ENCODE measurements around the gene CTBP2.

Gene CTBP2

GRCh38 chr10:125035136-125035535 is 125.2 kb downstream of the CTBP2 start:
- Histone ChIP-seq H3K27me3 (ENCODE audit: control insufficient read depth, insufficient read depth, low read length) (no peaks in the 10 kb centered on the region), H3K9me3 (replicated peaks; ENCODE audit: low read length) (no peaks in the 10 kb centered on the region), H3K9ac (ENCODE audit: low read depth, low read length) (peak overlapping the region; percentile 62), H3K4me3 (ENCODE audit: low read length) (peak overlapping the region; percentile 23), H3K4me1 (ENCODE audit: control insufficient read depth, insufficient read depth, low read length) (peaks cover 53% of the 10 kb centered on the region), H3K4me2 (ENCODE audit: low read length) (peak overlapping the region; percentile 76), H3K36me3 (ENCODE audit: insufficient read depth, low read length) (peaks cover 18% of the 10 kb centered on the region)

GRCh38 chr10:125034675-125035074 is 125.7 kb downstream of the CTBP2 start:
- H3K4me3 ChIP-seq (ENCODE audit: low read length): peak overlapping the region; percentile 23
- H3K4me1 ChIP-seq (ENCODE audit: control insufficient read depth, insufficient read depth, low read length): peaks cover 52% of the 10 kb centered on the region
- H3K27me3 ChIP-seq (ENCODE audit: control insufficient read depth, insufficient read depth, low read length): no peaks in the 10 kb centered on the region
- peak overlapping the region; percentile 62 for H3K9ac ChIP-seq (ENCODE audit: low read depth, low read length)
- no peaks in the 10 kb centered on the region for H3K9me3 ChIP-seq (replicated peaks; ENCODE audit: low read length)
- H3K4me2 ChIP-seq (ENCODE audit: low read length): peak overlapping the region; percentile 76
- H3K36me3 ChIP-seq (ENCODE audit: insufficient read depth, low read length): peaks cover 18% of the 10 kb centered on the region

- Histone ChIP-seq H3K9ac (ENCODE audit: low read depth, low read length) (no peak overlapping the region), H3K9me3 (replicated peaks; ENCODE audit: low read length) (no peaks in the 10 kb centered on the region), H3K4me1 (ENCODE audit: control insufficient read depth, insufficient read depth, low read length) (peaks cover 47% of the 10 kb centered on the region), H3K4me2 (ENCODE audit: low read length) (no peak overlapping the region), H3K27me3 (ENCODE audit: control insufficient read depth, insufficient read depth, low read length) (no peaks in the 10 kb centered on the region), H3K36me3 (ENCODE audit: insufficient read depth, low read length) (peaks cover 9% of the 10 kb centered on the region), H3K4me3 (ENCODE audit: low read length) (no peak overlapping the region)
These were observed 127.0 kb downstream of the CTBP2 start for GRCh38 chr10:125033146-125033924.

GRCh38 chr10:125032474-125033020 is 127.8 kb downstream of the CTBP2 start:
- no peaks in the 10 kb centered on the region for H3K27me3 ChIP-seq (ENCODE audit: control insufficient read depth, insufficient read depth, low read length)
- H3K4me3 ChIP-seq (ENCODE audit: low read length): no peak overlapping the region
- H3K4me1 ChIP-seq (ENCODE audit: control insufficient read depth, insufficient read depth, low read length): peaks cover 50% of the 10 kb centered on the region
- H3K9ac ChIP-seq (ENCODE audit: low read depth, low read length): no peak overlapping the region
- no peak overlapping the region for H3K4me2 ChIP-seq (ENCODE audit: low read length)
- H3K9me3 ChIP-seq (replicated peaks; ENCODE audit: low read length): no peaks in the 10 kb centered on the region
- H3K36me3 ChIP-seq (ENCODE audit: insufficient read depth, low read length): peaks cover 4% of the 10 kb centered on the region

GRCh38 chr10:125030567-125031197 is 129.7 kb downstream of the CTBP2 start:
- no peaks in the 10 kb centered on the region for H3K27me3 ChIP-seq (ENCODE audit: control insufficient read depth, insufficient read depth, low read length)
- peaks cover 5% of the 10 kb centered on the region for H3K36me3 ChIP-seq (ENCODE audit: insufficient read depth, low read length)
- no peak overlapping the region for H3K4me2 ChIP-seq (ENCODE audit: low read length)
- H3K4me3 ChIP-seq (ENCODE audit: low read length): no peak overlapping the region
- peaks cover 33% of the 10 kb centered on the region for H3K4me1 ChIP-seq (ENCODE audit: control insufficient read depth, insufficient read depth, low read length)
- no peaks in the 10 kb centered on the region for H3K9me3 ChIP-seq (replicated peaks; ENCODE audit: low read length)
- H3K9ac ChIP-seq (ENCODE audit: low read depth, low read length): no peak overlapping the region

- peaks cover 25% of the 10 kb centered on the region for H3K4me1 ChIP-seq (ENCODE audit: control insufficient read depth, insufficient read depth, low read length)
- no peak overlapping the region for H3K9ac ChIP-seq (ENCODE audit: low read depth, low read length)
These were observed 130.7 kb downstream of the CTBP2 start for GRCh38 chr10:125029584-125030242.

GRCh38 chr10:125027871-125028869 is 132.2 kb downstream of the CTBP2 start:
- Histone ChIP-seq H3K27me3 (ENCODE audit: control insufficient read depth, insufficient read depth, low read length) (no peaks in the 10 kb centered on the region), H3K4me1 (ENCODE audit: control insufficient read depth, insufficient read depth, low read length) (peaks cover 31% of the 10 kb centered on the region), H3K9ac (ENCODE audit: low read depth, low read length) (no peak overlapping the region), H3K4me2 (ENCODE audit: low read length) (peak overlapping the region; percentile 8), H3K4me3 (ENCODE audit: low read length) (no peak overlapping the region), H3K36me3 (ENCODE audit: insufficient read depth, low read length) (peaks cover 6% of the 10 kb centered on the region), H3K9me3 (replicated peaks; ENCODE audit: low read length) (no peaks in the 10 kb centered on the region)

More at GRCh38 chr10:125029584-125030242, 130.7 kb downstream of the CTBP2 start:
- Histone ChIP-seq H3K9me3 (replicated peaks; ENCODE audit: low read length) (no peaks in the 10 kb centered on the region), H3K4me3 (ENCODE audit: low read length) (no peak overlapping the region), H3K36me3 (ENCODE audit: insufficient read depth, low read length) (peaks cover 5% of the 10 kb centered on the region), H3K27me3 (ENCODE audit: control insufficient read depth, insufficient read depth, low read length) (no peaks in the 10 kb centered on the region), H3K4me2 (ENCODE audit: low read length) (no peak overlapping the region)

- H3K36me3 ChIP-seq (ENCODE audit: insufficient read depth, low read length): peaks cover 13% of the 10 kb centered on the region
- no peak overlapping the region for H3K9ac ChIP-seq (ENCODE audit: low read depth, low read length)
- no peak overlapping the region for H3K4me2 ChIP-seq (ENCODE audit: low read length)
- H3K9me3 ChIP-seq (replicated peaks; ENCODE audit: low read length): no peaks in the 10 kb centered on the region
- H3K4me1 ChIP-seq (ENCODE audit: control insufficient read depth, insufficient read depth, low read length): peaks cover 34% of the 10 kb centered on the region
- H3K4me3 ChIP-seq (ENCODE audit: low read length): no peak overlapping the region
- no peaks in the 10 kb centered on the region for H3K27me3 ChIP-seq (ENCODE audit: control insufficient read depth, insufficient read depth, low read length)
These were observed 133.2 kb downstream of the CTBP2 start for GRCh38 chr10:125026974-125027735.

- Histone ChIP-seq H3K9me3 (replicated peaks; ENCODE audit: low read length) (no peaks in the 10 kb centered on the region), H3K36me3 (ENCODE audit: insufficient read depth, low read length) (peaks cover 13% of the 10 kb centered on the region), H3K4me3 (ENCODE audit: low read length) (no peak overlapping the region), H3K4me1 (ENCODE audit: control insufficient read depth, insufficient read depth, low read length) (peaks cover 34% of the 10 kb centered on the region), H3K27me3 (ENCODE audit: control insufficient read depth, insufficient read depth, low read length) (no peaks in the 10 kb centered on the region), H3K9ac (ENCODE audit: low read depth, low read length) (no peak overlapping the region), H3K4me2 (ENCODE audit: low read length) (no peak overlapping the region)
These were observed 134.1 kb downstream of the CTBP2 start for GRCh38 chr10:125026036-125026931.
